Common myeloid progenitor, CD34-positive (primary cell): ENCODE measurements around the gene R3HDML.
"Not testable (repeated sequence)": the region's sequence is repeated elsewhere in the genome, so short reads cannot be mapped to it uniquely, and the experiment has no call there.

ENCODE experiments used
- CTCF ChIA-PET: fragments of 350-600 bp; sonication (Branson Sonifier 250); formaldehyde crosslinking; loops from one replicate; lab custom pipeline; 2021; ENCODE audit warnings: antibody characterized with exemption; lab: Charles Lee
- POLR2A ChIA-PET: fragments of 350-600 bp; sonication (Branson Sonifier 250); formaldehyde crosslinking; loops from one replicate; lab custom pipeline; 2021; ENCODE audit warnings: antibody characterized with exemption; lab: Charles Lee
- DNase-seq, 3 donors: peaks; one replicate each; pipeline versions ENCODE4 v3.0.0 to v3.0.0-alpha.2; 2013
- H3K27ac ChIP-seq, 2 experiments: 1 replicate in 1 of 2; 2 replicates in 1 of 2; pipeline ENCODE4 v1.7.0; 2013; ENCODE audit warnings: inconsistent platforms in 2 of 2, low read length in 2 of 2, mild to moderate bottlenecking in 2 of 2, low read depth in 1 of 2, moderate library complexity in 1 of 2; ENCODE audit not compliant: severe bottlenecking in 2 of 2, insufficient read depth in 1 of 2, poor library complexity in 1 of 2
- H3K27me3 ChIP-seq, 5 experiments: replicated peaks in 2 of 5; 1 replicate in 3 of 5; 2 replicates in 2 of 5; pipeline versions ENCODE4 v1.6.1 to v1.7.0; 2013; ENCODE audit warnings: low read length in 4 of 5, mild to moderate bottlenecking in 2 of 5, moderate library complexity in 2 of 5, inconsistent platforms in 1 of 5; ENCODE audit not compliant: insufficient read depth in 5 of 5, control insufficient read depth in 4 of 5
- H3K36me3 ChIP-seq, 4 experiments: 1 replicate in 2 of 4; 2 replicates in 2 of 4; pipeline versions ENCODE4 v1.6.1 to v1.7.0; 2013; ENCODE audit warnings: low read length in 3 of 4, control low read depth in 1 of 4, mild to moderate bottlenecking in 1 of 4; ENCODE audit not compliant: control insufficient read depth in 4 of 4, insufficient read depth in 4 of 4
- H3K4me1 ChIP-seq, 4 experiments: 1 replicate in 3 of 4; 2 replicates in 1 of 4; pipeline versions ENCODE4 v1.6.1 to v1.7.1; 2013; ENCODE audit warnings: low read length in 3 of 4, mild to moderate bottlenecking in 3 of 4, control low read depth in 1 of 4, inconsistent platforms in 1 of 4, moderate library complexity in 1 of 4; ENCODE audit not compliant: control insufficient read depth in 4 of 4, insufficient read depth in 4 of 4; ENCODE audit errors: control extremely low read depth in 1 of 4
- H3K4me3 ChIP-seq, 7 experiments: 1 replicate in 4 of 7; 2 replicates in 3 of 7; pipeline versions ENCODE4 v1.5.1 to v1.7.0; 2013; ENCODE audit warnings: mild to moderate bottlenecking in 7 of 7, low read length in 6 of 7, moderate library complexity in 6 of 7, inconsistent platforms in 2 of 7, low read depth in 2 of 7, control low read depth in 1 of 7; ENCODE audit not compliant: insufficient read depth in 4 of 7, control insufficient read depth in 1 of 7; ENCODE audit errors: extremely low read depth in 1 of 7
- H3K9me3 ChIP-seq, 5 experiments: 1 replicate in 4 of 5; 2 replicates in 1 of 5; pipeline versions ENCODE4 v1.6.1 to v1.7.1; 2013; ENCODE audit warnings: low read length in 4 of 5, mild to moderate bottlenecking in 2 of 5, inconsistent platforms in 1 of 5, low read depth in 1 of 5, moderate library complexity in 1 of 5; ENCODE audit not compliant: control insufficient read depth in 4 of 5, insufficient read depth in 2 of 5; ENCODE audit errors: control extremely low read depth in 1 of 5
- WGBS: methylation state at CpG from one replicate; pipeline ENCODE4 v1.1.5; 2013; ENCODE audit not compliant: insufficient coverage; 5-methylcytosine and 5-hydroxymethylcytosine counted together

The R3HDML gene

DNA sequence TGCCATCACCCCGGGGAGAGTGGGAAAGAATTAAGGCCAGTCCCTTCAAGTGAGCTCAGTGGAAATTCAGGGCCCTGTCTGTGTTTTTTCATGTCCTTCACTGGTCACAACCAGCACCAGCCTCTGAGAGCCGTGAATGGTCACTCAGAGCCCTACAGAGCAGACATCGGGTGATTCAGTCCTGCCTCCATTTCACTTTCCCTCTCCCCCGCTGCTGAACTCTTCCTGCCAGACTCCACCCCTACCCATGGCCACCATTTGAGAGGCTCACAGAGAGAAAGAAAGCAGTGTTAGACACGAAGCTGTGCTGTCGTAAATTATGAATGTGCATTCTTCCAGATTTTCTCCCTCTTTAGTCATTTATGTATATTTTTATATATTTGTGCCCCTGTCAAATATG, 5.4 kb downstream of the R3HDML start:
- Histone ChIP-seq H3K9me3 (no peaks in the 10 kb centered on the region), H3K27ac (no peak overlapping the region), H3K27me3 (peaks cover 0 to 12% (median 0%) of the 10 kb centered on the region in 5 experiments), H3K4me1 (no peaks in the 10 kb centered on the region), H3K4me3 (no peak overlapping the region), H3K36me3 (no peaks in the 10 kb centered on the region)
- ChIA-PET CTCF (interaction anchor here (1.2 kb wide), 1 partner anchor 124 kb away, joined by 3 read pairs; no protein-coding TSS in a partner anchor), POLR2A (no interaction called here)
- no peak for DNase-seq
- 81% methylated on average over 4 of the region's 6 CpGs for WGBS

DNA sequence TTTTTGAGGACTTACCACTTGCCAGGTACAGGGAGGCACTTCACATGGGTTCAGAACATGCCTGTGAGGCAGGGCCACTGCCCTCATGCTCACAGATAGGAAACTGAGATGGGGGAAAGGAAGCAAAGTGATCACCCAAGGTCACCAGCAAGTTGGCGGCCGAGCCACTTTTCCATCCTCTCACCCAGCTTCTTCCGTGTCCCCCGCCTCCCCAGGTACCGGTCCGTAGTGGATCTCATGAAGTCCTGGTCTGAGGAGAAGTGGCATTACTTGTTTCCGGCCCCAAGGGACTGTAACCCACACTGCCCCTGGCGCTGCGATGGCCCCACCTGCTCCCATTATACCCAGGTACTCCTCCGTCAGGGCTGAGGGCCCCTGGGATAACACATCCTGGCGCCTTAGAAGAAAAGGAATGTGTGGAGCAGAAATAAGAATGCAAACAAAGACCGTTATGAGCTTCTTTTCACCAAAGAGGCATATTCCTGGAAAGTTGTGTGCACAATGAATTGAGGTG, 6.4 kb downstream of the R3HDML start:
- peaks cover 0 to 6% (median 0%) of the 10 kb centered on the region in 5 experiments for H3K27me3 ChIP-seq
- ChIA-PET POLR2A (no interaction called here), CTCF (no interaction called here)
- no peak for DNase-seq
- no peaks in the 10 kb centered on the region for H3K36me3 ChIP-seq
- no peaks in the 10 kb centered on the region for H3K4me1 ChIP-seq
- WGBS, result 98% methylated on average over 7 of the region's 12 CpGs
- H3K4me3 ChIP-seq, result no peak overlapping the region
- no peak overlapping the region for H3K27ac ChIP-seq
- H3K9me3 ChIP-seq, result no peaks in the 10 kb centered on the region

DNA sequence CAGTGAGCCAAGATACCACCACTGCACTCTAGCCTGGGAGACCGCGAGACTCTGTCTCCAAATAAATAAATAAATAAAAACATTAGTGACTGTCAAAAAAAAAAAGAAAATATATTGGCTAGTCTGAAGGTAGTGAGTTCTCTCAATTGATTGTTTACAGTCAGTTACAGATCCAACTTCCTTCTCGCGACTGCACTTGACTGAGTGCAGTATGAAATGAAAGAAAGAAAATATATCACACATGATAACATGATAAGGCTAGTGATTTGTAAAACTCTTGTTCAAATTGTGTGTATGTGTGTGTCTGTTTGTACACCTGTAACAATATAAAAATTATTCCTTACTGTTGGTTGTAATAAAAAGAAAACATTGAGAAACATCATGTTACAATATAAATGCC, 7.9 kb downstream of the R3HDML start:
- CTCF ChIA-PET, result no interaction called here
- POLR2A ChIA-PET, result no interaction called here
- Histone ChIP-seq H3K4me3 (no peak overlapping the region), H3K27ac (no peak overlapping the region), H3K9me3 (no peaks in the 10 kb centered on the region), H3K4me1 (no peaks in the 10 kb centered on the region), H3K27me3 (peaks cover 0 to 2% (median 0%) of the 10 kb centered on the region in 5 experiments), H3K36me3 (no peaks in the 10 kb centered on the region)
- WGBS, result no CpG with 5 or more reads among the region's 4 CpGs
- DNase-seq, result no peak

DNA sequence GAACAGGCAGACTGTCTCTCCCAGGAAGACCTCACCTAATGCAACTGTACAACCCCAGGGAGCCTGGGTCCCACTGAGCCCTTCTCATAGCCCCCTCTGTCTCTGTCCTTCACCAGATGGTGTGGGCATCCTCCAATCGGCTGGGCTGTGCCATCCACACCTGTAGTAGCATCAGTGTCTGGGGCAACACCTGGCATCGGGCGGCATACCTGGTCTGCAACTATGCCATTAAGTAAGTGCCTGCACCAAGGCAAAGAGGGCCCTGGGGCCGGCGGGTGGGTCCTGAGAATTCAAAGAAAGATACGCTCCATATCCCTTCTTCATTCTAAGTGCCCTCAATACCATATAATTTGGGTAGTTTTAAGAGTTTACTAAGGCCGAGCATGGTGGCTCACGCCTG, 8.3 kb downstream of the R3HDML start:
- DNase-seq, result no peak
- Histone ChIP-seq H3K9me3 (no peaks in the 10 kb centered on the region), H3K27ac (no peak overlapping the region), H3K4me3 (no peak overlapping the region), H3K27me3 (peaks cover 0 to 2% (median 0%) of the 10 kb centered on the region in 5 experiments), H3K36me3 (no peaks in the 10 kb centered on the region), H3K4me1 (no peaks in the 10 kb centered on the region)
- POLR2A ChIA-PET, result no interaction called here
- CTCF ChIA-PET, result no interaction called here
- 98% methylated on average over 7 of the region's 8 CpGs for WGBS

DNA sequence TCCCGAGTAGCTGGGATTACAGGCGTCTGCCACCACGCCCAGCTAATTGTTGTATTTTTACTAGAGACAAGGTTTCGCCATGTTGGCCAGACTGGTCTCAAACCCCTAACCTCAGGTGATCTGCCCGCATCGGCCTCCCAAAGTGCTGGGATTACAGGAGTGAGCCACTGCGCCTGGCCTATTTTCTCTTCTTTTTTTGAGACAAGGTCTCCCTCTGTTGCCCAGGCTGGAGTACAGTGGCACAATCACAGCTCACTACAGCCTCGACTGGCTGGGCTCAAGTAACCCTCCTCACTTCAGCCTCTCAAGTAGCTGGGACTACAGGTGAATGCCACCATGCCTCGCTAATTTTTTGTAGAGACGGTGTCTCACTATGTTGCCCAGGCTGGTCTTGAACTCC, 9.1 kb downstream of the R3HDML start:
- H3K27me3 ChIP-seq, DNase-seq, H3K4me3 ChIP-seq, CTCF ChIA-PET, H3K9me3 ChIP-seq, H3K36me3 ChIP-seq, H3K27ac ChIP-seq, H3K4me1 ChIP-seq: not testable (repeated sequence)
- 91% methylated on average over 10 of the region's 10 CpGs for WGBS
- POLR2A ChIA-PET, result interaction anchor here (0.7 kb wide), 1 partner anchor 44 kb away, joined by 3 read pairs; no protein-coding TSS in a partner anchor

DNA sequence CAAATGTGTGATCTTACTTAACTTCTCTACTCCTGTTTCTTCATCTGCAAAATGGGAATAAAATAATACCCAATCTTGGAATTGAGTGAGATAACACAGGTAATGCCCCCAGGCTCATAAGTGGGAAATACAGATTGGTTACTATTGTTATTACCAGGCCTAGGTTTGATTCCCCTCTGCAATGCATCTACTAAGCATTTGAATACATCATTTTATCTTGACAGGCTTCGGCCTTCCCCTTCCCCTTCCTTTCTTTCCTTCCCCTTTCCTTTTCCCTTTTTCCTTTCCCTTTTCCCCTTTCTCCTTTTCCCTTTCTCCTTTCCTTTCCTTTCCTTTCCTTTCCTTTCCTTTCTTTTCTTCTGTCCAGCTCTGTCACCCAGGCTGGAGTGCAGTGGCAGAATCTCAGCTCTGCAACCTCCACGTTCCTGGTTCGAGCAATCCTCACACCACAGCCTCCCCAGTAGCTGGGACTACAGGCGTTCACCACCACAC, 11.4 kb downstream of the R3HDML start:
- CTCF ChIA-PET, result no interaction called here

DNA sequence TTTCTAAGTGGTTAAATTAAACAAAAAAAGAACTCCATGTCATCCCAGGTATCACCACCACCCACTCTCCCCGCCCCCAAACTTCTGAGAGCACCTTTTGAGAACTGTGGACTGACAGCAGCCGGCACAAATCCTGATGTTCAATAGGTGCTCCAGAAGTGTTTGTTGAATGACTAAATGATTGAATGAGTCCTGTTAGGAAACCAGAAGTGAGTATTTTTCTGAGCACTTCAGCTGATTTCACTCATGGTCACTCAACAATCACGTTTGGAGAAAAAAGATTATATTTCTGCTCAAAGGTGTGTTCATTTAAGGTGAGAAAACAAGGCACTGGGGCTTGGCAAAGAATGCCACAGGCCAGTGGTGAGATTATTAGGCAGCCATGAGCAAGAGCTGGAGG, 12.5 kb downstream of the R3HDML start:
- POLR2A ChIA-PET, result no interaction called here

More for the DNA sequence above, 11.4 kb downstream of the R3HDML start:
- H3K36me3 ChIP-seq, result no peaks in the 10 kb centered on the region
- H3K27ac ChIP-seq, result no peak overlapping the region
- DNase-seq, result no peak
- 100% methylated on average over 3 of the region's 4 CpGs for WGBS
- H3K4me1 ChIP-seq, result no peaks in the 10 kb centered on the region
- no peaks in the 10 kb centered on the region for H3K9me3 ChIP-seq
- H3K4me3 ChIP-seq, result no peak overlapping the region
- POLR2A ChIA-PET, result interaction anchor here (0.7 kb wide), 1 partner anchor 86 kb away, joined by 3 read pairs; no protein-coding TSS in a partner anchor
- peaks cover 0 to 2% (median 0%) of the 10 kb centered on the region in 5 experiments for H3K27me3 ChIP-seq

More for the DNA sequence above, 12.5 kb downstream of the R3HDML start:
- DNase-seq, result no peak
- no peaks in the 10 kb centered on the region for H3K36me3 ChIP-seq
- WGBS, result 100% methylated on average over 1 of the region's 3 CpGs
- H3K27me3 ChIP-seq, result peaks cover 0 to 2% (median 0%) of the 10 kb centered on the region in 5 experiments
- H3K4me1 ChIP-seq, result no peaks in the 10 kb centered on the region
- H3K27ac ChIP-seq, result no peak overlapping the region
- H3K9me3 ChIP-seq, result no peaks in the 10 kb centered on the region
- H3K4me3 ChIP-seq, result no peak overlapping the region
- CTCF ChIA-PET, result no interaction called here
